K562 (cell line): ENCODE measurements around the gene PSMD14. TPM values are rescaled to one million over a fixed set of nuclear protein-coding genes. Genes with fewer than 3 reads are reported as not detected.

Experiments used
- polyA plus RNA-seq, 8 experiments: library from polyadenylated mRNA; depleted of rRNA in 4 of 8; stranded (reverse) in 5 of 8; unstranded in 3 of 8; fragments of >200 nt; fragmentation: Nextera tagmentation in 2 of 8; fragmentation: Illumina TruSeq in 1 of 8; extraction: Ambion mirVana in 2 of 8; extraction: Trizol in 1 of 8; gene quantifications; 2 replicates each; pipeline versions ENCODE4 v1.2.1 to v1.2.3, GENCODE V29; 2011 to 2014; ENCODE audit warnings: inconsistent platforms in 1 of 8, missing spikeins in 1 of 8
- total RNA-seq, 7 experiments: library from RNA; depleted of rRNA in 6 of 7; stranded (reverse); fragments of >200 nt in 6 of 7; fragmentation: Illumina TruSeq in 2 of 7; extraction: Trizol in 2 of 7; gene quantifications; 2 replicates each; pipeline versions ENCODE4 v1.2.1 to v1.2.3, GENCODE V29; 2011 to 2021; ENCODE audit warnings: low replicate concordance in 1 of 7
- TF ChIP-seq, protein P1 (sequence below), 2 experiments: IDR thresholded peaks; 2 replicates each; pipeline ENCODE4 v1.6.1; 2011; ENCODE audit warnings: borderline replicate concordance in 1 of 2, control low read depth in 1 of 2, low read depth in 1 of 2, low read length in 1 of 2, mild to moderate bottlenecking in 1 of 2, mixed read lengths in 1 of 2, moderate library complexity in 1 of 2; ENCODE audit not compliant: insufficient read depth in 1 of 2, insufficient read length in 1 of 2, poor library complexity in 1 of 2, severe bottlenecking in 1 of 2; ENCODE audit errors: extremely low read depth in 1 of 2
- TF ChIP-seq, protein P2 (sequence below), 2 experiments: IDR thresholded peaks; 2 replicates each; pipeline ENCODE4 v1.6.1; 2012; ENCODE audit warnings: improper control_type of control experiment in 2 of 2, low read depth in 2 of 2, low read length in 2 of 2, borderline replicate concordance in 1 of 2

PSMD14 gene
- total and polyA plus RNA-seq, 9 of the 15 experiments (the other 6 are each of a cell fraction or from before 2014, with no cell fraction given): 151 to 515 (median 228) TPM

DNA sequence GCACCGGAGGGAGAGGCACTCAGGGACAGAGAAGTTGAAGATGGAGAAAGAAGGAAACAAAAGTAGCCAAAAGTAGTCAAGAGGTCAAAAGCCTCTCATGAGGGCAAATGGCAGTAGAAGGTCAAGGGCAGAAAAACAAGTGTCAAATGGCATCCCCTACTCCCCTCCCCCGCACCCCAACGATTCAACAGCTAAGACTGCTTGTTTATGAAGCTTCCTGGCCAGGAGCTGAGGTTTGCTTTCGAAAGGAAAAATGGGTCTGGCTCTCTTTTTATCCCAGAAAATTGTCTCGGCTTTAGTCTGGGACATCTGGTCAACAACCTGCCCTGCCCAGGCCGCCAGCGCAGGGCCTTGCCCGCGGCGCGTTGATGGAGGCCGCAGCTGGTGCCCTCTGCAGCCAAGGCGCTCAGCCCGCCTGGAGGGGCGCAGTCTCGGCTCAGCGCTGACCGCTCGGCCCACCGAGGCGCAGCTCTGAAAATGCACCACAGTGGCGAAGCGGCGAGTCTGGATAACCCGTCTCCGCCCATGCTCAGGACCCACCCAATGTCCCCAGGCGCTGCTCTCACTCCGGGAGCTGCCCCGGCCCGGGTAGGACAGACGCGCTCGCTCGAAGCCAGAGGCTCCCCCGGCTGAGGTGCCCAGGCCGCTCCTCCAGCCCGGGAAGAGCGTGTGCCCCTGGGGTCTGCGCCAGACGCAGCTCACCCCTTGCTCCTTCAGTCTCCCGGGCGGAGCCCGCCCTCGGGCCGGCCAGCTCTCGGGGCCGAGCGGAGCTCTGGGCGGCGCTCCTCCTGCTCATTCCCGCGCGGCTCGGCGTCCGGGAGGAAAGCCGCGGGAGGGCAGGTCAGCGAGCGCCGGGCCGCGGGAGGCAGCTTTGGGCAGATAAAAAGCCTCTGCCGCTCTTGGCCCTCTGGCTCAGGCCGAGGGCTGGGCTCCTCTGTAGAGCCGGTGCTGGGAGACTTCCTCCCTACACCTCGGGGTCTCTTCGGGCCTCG lies 106.1 kb downstream of the PSMD14 start (continued):
- TF ChIP-seq, protein P1, sequence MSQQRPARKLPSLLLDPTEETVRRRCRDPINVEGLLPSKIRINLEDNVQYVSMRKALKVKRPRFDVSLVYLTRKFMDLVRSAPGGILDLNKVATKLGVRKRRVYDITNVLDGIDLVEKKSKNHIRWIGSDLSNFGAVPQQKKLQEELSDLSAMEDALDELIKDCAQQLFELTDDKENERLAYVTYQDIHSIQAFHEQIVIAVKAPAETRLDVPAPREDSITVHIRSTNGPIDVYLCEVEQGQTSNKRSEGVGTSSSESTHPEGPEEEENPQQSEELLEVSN (IDR thresholded peaks at IDR 0.05; ENCODE audit: borderline replicate concordance in 1 of 2, extremely low read depth in 1 of 2, insufficient read depth in 1 of 2, insufficient read length in 1 of 2, low read depth in 1 of 2, low read length in 1 of 2, poor library complexity in 1 of 2, severe bottlenecking in 1 of 2): peak; percentile 67 to 96
- TF ChIP-seq, protein P2, sequence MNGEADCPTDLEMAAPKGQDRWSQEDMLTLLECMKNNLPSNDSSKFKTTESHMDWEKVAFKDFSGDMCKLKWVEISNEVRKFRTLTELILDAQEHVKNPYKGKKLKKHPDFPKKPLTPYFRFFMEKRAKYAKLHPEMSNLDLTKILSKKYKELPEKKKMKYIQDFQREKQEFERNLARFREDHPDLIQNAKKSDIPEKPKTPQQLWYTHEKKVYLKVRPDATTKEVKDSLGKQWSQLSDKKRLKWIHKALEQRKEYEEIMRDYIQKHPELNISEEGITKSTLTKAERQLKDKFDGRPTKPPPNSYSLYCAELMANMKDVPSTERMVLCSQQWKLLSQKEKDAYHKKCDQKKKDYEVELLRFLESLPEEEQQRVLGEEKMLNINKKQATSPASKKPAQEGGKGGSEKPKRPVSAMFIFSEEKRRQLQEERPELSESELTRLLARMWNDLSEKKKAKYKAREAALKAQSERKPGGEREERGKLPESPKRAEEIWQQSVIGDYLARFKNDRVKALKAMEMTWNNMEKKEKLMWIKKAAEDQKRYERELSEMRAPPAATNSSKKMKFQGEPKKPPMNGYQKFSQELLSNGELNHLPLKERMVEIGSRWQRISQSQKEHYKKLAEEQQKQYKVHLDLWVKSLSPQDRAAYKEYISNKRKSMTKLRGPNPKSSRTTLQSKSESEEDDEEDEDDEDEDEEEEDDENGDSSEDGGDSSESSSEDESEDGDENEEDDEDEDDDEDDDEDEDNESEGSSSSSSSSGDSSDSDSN (IDR thresholded peaks at IDR 0.05; ENCODE audit: borderline replicate concordance in 1 of 2, low read depth in 2 of 2, low read length in 2 of 2): peak in 1 of 2 experiments; percentile 87; a peak in 2 of 4 replicates
